Measurements from ENCODE around the gene DYNC2H1. TPM values are rescaled to one million over a fixed set of nuclear protein-coding genes. Genes with fewer than 3 reads are reported as not detected.

DYNC2H1 gene, protein sequence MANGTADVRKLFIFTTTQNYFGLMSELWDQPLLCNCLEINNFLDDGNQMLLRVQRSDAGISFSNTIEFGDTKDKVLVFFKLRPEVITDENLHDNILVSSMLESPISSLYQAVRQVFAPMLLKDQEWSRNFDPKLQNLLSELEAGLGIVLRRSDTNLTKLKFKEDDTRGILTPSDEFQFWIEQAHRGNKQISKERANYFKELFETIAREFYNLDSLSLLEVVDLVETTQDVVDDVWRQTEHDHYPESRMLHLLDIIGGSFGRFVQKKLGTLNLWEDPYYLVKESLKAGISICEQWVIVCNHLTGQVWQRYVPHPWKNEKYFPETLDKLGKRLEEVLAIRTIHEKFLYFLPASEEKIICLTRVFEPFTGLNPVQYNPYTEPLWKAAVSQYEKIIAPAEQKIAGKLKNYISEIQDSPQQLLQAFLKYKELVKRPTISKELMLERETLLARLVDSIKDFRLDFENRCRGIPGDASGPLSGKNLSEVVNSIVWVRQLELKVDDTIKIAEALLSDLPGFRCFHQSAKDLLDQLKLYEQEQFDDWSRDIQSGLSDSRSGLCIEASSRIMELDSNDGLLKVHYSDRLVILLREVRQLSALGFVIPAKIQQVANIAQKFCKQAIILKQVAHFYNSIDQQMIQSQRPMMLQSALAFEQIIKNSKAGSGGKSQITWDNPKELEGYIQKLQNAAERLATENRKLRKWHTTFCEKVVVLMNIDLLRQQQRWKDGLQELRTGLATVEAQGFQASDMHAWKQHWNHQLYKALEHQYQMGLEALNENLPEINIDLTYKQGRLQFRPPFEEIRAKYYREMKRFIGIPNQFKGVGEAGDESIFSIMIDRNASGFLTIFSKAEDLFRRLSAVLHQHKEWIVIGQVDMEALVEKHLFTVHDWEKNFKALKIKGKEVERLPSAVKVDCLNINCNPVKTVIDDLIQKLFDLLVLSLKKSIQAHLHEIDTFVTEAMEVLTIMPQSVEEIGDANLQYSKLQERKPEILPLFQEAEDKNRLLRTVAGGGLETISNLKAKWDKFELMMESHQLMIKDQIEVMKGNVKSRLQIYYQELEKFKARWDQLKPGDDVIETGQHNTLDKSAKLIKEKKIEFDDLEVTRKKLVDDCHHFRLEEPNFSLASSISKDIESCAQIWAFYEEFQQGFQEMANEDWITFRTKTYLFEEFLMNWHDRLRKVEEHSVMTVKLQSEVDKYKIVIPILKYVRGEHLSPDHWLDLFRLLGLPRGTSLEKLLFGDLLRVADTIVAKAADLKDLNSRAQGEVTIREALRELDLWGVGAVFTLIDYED (N-terminal part only)
- 16.5 and 19.0 TPM in 2 replicates for polyA plus RNA-seq

DNA sequence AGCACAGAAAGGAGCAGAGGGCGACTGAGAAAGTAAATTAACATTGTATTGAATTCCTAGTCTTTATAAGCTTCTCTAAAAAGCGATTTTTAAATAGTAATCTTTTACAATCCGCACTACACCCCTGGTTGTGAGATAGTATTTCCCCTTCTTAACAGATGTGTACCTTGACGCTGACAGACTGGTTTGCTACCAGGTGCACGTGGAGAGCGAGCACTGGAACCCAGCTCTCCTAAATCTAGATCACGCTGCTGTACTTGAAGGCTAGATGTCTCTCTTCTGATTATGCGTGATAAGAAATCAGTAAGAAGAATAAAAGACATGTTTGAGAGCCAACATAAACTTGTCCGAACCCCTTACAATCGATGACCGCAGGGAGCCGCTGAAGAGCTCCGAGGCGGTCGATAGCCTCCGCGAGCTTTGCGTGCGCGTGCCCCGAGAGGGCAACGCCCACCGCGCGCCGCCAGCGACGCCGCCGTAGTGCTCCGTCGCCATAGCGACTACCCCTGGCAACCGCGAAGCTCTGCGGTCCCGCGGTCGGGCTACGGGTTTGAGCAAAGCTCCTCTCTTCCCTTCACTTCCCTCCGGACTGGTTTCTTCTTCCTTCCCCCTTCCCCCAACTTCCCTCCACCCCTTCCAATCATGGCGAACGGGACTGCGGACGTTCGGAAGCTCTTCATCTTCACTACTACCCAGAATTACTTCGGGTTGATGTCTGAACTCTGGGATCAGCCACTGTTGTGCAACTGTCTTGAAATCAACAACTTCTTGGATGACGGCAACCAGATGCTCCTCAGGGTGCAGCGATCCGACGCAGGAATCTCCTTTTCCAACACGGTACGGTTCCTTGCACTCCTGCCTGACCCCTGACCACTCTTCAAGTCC, at the start of gene DYNC2H1:
Gene DYNC2H1, plus strand, starts transcription at position 494 of the 885 bp plus-strand sequence. Its CDS starts 149 bp downstream, at position 643.

DNA sequence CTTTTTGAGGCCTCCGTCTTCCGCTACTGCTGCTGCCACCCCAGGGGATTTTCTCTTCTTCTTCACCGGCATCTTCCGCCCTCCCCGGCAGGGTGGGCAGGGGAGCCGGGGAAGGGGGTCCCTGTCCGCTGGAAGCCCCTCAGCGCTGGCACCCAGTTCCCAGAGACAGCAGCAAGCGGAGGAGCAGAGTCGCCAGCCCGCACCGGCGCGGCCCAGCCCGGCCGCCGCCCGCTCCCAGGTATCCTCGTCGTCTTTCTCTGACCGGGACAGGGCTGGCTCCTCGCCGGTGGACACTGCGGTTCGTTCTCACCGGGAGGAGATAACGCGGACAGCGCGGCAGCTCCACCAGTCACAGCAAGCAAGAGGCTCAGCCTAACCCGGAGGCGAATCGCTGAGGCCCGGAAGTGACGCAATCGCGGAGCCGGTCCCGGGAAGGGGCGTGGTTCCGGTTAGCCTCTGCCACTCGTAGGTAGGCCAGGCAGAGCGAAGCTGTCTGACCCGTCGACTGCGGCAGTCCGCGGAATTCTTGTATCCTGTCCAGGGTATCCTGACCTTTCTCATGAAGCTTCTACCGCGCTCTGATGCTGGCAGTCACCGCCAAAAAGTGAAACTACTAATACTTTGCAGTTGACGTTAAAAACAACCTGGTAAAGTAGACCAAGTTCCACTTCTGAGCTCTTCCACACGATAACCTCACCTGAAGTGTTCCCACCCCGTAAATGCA, 17.3 kb upstream of the DYNC2H1 start, which contains the start of gene DCUN1D5:
Gene DCUN1D5, minus strand, starts transcription at position 360 of the 724 bp plus-strand sequence. Its CDS starts 288 bp downstream, at position 72.

Other genes starting within 250 kb of the DYNC2H1 start
- not detected in 2 replicates for gene MMP12, start 234.4 kb upstream of the DYNC2H1 start, polyA plus RNA-seq
- not detected in 2 replicates for gene MMP13, start 153.7 kb upstream of the DYNC2H1 start, polyA plus RNA-seq
- gene DCUN1D5, start 17.3 kb upstream of the DYNC2H1 start, polyA plus RNA-seq, result 160 and 235 TPM in 2 replicates

Data from Purkinje cell (primary cell).